Uterus (tissue), 2 donors: Measurements from ENCODE around the gene RXFP3.

Experiments
- POLR2A ChIP-seq, 2 donors: fragments of 450-650 bp; IDR thresholded peaks; one replicate each; pipeline ENCODE4 v1.6.1; 2016; ENCODE audit warnings: antibody characterized with exemption in 2 of 2, mild to moderate bottlenecking in 1 of 2, moderate library complexity in 1 of 2
- TF ChIP-seq, protein P1 (sequence below), 4 experiments: fragments of 200-600 bp in 2 of 4; fragments of 450-650 bp in 2 of 4; sonication (generic) in 2 of 4; IDR thresholded peaks; one replicate each; pipeline ENCODE4 v1.5.1; 2016 to 2019; ENCODE audit warnings: antibody characterized with exemption in 4 of 4, mild to moderate bottlenecking in 2 of 4, moderate library complexity in 1 of 4

DNA sequence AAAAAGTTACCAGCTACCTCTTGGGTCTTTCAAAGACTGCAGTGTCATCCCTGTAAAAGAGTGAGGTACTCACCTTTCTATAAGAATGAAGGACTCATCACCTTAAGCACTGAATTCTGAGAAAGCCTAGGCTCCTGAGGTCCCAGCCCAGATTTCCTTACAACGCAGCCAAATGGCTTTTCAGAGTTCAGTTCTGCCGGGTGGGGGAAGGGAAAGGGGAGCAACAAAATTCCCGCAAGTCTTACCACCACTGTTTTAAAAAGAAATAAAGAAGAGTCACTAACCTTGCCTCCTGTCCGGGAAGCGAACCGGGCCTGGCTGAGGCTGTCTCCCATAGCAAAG, 44.8 kb upstream of the RXFP3 start:
- no peak for TF ChIP-seq POLR2A (IDR thresholded peaks at IDR 0.05)
- TF ChIP-seq, protein P1, sequence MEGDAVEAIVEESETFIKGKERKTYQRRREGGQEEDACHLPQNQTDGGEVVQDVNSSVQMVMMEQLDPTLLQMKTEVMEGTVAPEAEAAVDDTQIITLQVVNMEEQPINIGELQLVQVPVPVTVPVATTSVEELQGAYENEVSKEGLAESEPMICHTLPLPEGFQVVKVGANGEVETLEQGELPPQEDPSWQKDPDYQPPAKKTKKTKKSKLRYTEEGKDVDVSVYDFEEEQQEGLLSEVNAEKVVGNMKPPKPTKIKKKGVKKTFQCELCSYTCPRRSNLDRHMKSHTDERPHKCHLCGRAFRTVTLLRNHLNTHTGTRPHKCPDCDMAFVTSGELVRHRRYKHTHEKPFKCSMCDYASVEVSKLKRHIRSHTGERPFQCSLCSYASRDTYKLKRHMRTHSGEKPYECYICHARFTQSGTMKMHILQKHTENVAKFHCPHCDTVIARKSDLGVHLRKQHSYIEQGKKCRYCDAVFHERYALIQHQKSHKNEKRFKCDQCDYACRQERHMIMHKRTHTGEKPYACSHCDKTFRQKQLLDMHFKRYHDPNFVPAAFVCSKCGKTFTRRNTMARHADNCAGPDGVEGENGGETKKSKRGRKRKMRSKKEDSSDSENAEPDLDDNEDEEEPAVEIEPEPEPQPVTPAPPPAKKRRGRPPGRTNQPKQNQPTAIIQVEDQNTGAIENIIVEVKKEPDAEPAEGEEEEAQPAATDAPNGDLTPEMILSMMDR (IDR thresholded peaks at IDR 0.05), result no peak
